Osteocyte (in vitro differentiated cells): ENCODE measurements around the gene TNFRSF1A. TPM values are rescaled to one million over a fixed set of nuclear protein-coding genes. Genes with fewer than 3 reads are reported as not detected.

Experiments
- DNase-seq: peaks from one replicate; pipeline ENCODE4 v3.0.0; 2021; ENCODE audit warnings: mixed read lengths; ENCODE audit not compliant: unreplicated experiment; ENCODE audit errors: extremely low spot score
- H3K27ac Mint-ChIP-seq: one replicate; pipeline ENCODE4 v1.8.0; 2021; ENCODE audit warnings: mild to moderate bottlenecking, mixed read lengths; ENCODE audit not compliant: unreplicated experiment
- H3K27me3 Mint-ChIP-seq: one replicate; pipeline ENCODE4 v1.8.0; 2021; ENCODE audit warnings: mixed read lengths; ENCODE audit not compliant: unreplicated experiment
- H3K36me3 Mint-ChIP-seq: one replicate; pipeline ENCODE4 v1.8.0; 2021; ENCODE audit warnings: mixed read lengths; ENCODE audit not compliant: unreplicated experiment
- H3K4me1 Mint-ChIP-seq: one replicate; pipeline ENCODE4 v1.8.0; 2021; ENCODE audit warnings: mixed read lengths; ENCODE audit not compliant: unreplicated experiment
- H3K4me3 Mint-ChIP-seq: one replicate; pipeline ENCODE4 v1.8.0; 2021; ENCODE audit warnings: mild to moderate bottlenecking, moderate library complexity, mixed read lengths; ENCODE audit not compliant: unreplicated experiment
- H3K9me3 Mint-ChIP-seq: one replicate; pipeline ENCODE4 v1.8.0; 2021; ENCODE audit warnings: mixed read lengths; ENCODE audit not compliant: unreplicated experiment
- CTCF ChIP-seq: fragments of 200-600 bp; sonication (generic); IDR thresholded peaks from 2 replicates; pipeline ENCODE4 v1.5.0; 2021; ENCODE audit warnings: antibody characterized with exemption, mild to moderate bottlenecking, moderate library complexity
- total RNA-seq: library from RNA; stranded (reverse); gene quantifications from 2 replicates; pipeline ENCODE4 v1.2.1, GENCODE V29; 2021

Gene TNFRSF1A
- total RNA-seq, 1 donor from 2014 or later, result 170 TPM

GRCh38 chr12:6386038-6386437, 44.2 kb upstream of the TNFRSF1A start:
- no peaks in the 10 kb centered on the region for H3K9me3 Mint-ChIP-seq
- H3K4me3 Mint-ChIP-seq, result no peak overlapping the region
- TF ChIP-seq CTCF, result no peak
- peaks cover 2% of the 10 kb centered on the region for H3K27me3 Mint-ChIP-seq
- H3K4me1 Mint-ChIP-seq, result peaks cover 20% of the 10 kb centered on the region
- no peaks in the 10 kb centered on the region for H3K36me3 Mint-ChIP-seq
- no peak overlapping the region for H3K27ac Mint-ChIP-seq
- no peak for DNase-seq

GRCh38 chr12:6384499-6385436, 42.9 kb upstream of the TNFRSF1A start:
- Mint-ChIP-seq H3K9me3 (no peaks in the 10 kb centered on the region), H3K36me3 (no peaks in the 10 kb centered on the region), H3K4me3 (no peak overlapping the region), H3K4me1 (peaks cover 20% of the 10 kb centered on the region), H3K27ac (no peak overlapping the region), H3K27me3 (peaks cover 2% of the 10 kb centered on the region)
- TF ChIP-seq CTCF, result no peak
- no peak for DNase-seq

- Mint-ChIP-seq H3K4me3 (no peak within 1 kb of the TSS), H3K27me3 (peaks cover 2% of the 10 kb centered on the region), H3K36me3 (no peaks in the 10 kb centered on the region), H3K4me1 (peaks cover 23% of the 10 kb centered on the region), H3K9me3 (no peaks in the 10 kb centered on the region), H3K27ac (no peak within 1 kb of the TSS)
- no peak for DNase-seq
- no peak for TF ChIP-seq CTCF
Observed at GRCh38 chr12:6383572-6384498, 42.0 kb upstream of the TNFRSF1A start, which contains the start of gene LTBR. TSS of gene LTBR (plus strand) at chr12:6384162. CDS start at chr12:6384359, 197 bp downstream.

- H3K4me3 Mint-ChIP-seq, result no peak overlapping the region
Observed at GRCh38 chr12:6382982-6383381, 41.1 kb upstream of the TNFRSF1A start.

More at GRCh38 chr12:6382982-6383381, 41.1 kb upstream of the TNFRSF1A start:
- Mint-ChIP-seq H3K9me3 (no peaks in the 10 kb centered on the region), H3K27me3 (peaks cover 2% of the 10 kb centered on the region), H3K27ac (no peak overlapping the region), H3K36me3 (no peaks in the 10 kb centered on the region), H3K4me1 (peaks cover 22% of the 10 kb centered on the region)
- no peak for DNase-seq
- TF ChIP-seq CTCF, result no peak
